Measurements from ENCODE around the gene TMEM91. TPM values are rescaled to one million over a fixed set of nuclear protein-coding genes. Genes with fewer than 3 reads are reported as not detected.

TMEM91 gene
- total and polyA plus RNA-seq, 9 donors: 6.2 to 22.3 (median 9.9) TPM

DNA sequence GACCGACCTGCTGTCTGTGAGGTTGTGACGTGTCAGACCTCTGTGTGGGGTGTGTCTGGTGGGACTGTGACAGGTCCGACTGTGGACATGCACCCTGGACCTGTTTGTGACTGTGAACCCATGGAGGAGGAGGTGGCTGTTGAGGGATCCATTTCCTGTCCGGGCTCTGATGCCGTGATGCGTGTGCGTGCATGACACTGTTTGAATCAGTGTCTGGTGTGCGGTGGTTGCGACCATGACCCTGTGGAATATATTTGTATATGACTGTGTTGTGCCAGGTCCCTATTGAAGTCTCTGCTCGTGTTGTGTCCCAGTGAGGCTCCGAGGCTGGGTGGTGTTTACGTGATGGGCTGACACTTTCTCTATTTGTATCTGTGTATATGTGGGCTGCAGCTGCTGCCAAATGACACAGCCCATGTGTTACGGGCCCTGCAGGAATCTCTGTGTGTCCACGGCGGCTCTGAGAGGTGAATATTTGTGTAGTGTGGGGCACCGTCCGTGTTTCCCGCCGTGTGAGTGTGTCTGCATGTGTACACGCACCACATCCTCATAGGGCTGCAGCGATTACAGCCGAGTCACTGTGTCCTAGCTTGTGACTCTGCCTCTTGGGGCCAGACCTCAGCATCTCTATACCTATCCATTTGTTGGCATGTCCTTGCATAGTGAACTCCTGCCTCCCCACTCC lies 48.0 kb upstream of the TMEM91 start:
- Histone ChIP-seq H3K27me3 (no peaks in the 10 kb centered on the region), H3K4me1 (ENCODE audit: insufficient read depth) (peaks cover 21% of the 10 kb centered on the region), H3K36me3 (no peaks in the 10 kb centered on the region), H3K9me3 (no peaks in the 10 kb centered on the region), H3K27ac (no peak overlapping the region), H3K4me3 (no peak overlapping the region)
- intact Hi-C loops (cut with DNase I): loop anchor here in 1 of 4 donors (10.0 kb wide), 1 partner anchor 107 kb away; the partner anchor contains the start of gene DMAC2
- WGBS, 3 donors: 71 to 80% (median 80%) methylated on average over 22 of the region's 22 CpGs
- no peak for DNase-seq
- TF ChIP-seq CTCF (IDR thresholded peaks at IDR 0.05): no peak
- no peak for TF ChIP-seq POLR2A (IDR thresholded peaks at IDR 0.05)
- TF ChIP-seq EP300 (IDR thresholded peaks at IDR 0.05): no peak

- intact Hi-C loops (cut with DNase I): loop anchor here in 1 of 4 donors (10.0 kb wide), 1 partner anchor 106 kb away; the partner anchor contains the start of gene DMAC2
- H3K4me1 ChIP-seq (ENCODE audit: insufficient read depth): peaks cover 18% of the 10 kb centered on the region
- no peaks in the 10 kb centered on the region for H3K9me3 ChIP-seq
- H3K4me3 ChIP-seq: no peak overlapping the region
- no peak for DNase-seq
- no peak overlapping the region for H3K27ac ChIP-seq
- no peaks in the 10 kb centered on the region for H3K36me3 ChIP-seq
- WGBS, 3 donors: 88 to 95% (median 91%) methylated on average over 1 of the region's 1 CpG
- TF ChIP-seq POLR2A (IDR thresholded peaks at IDR 0.05): no peak
- no peak for TF ChIP-seq EP300 (IDR thresholded peaks at IDR 0.05)
- TF ChIP-seq CTCF (IDR thresholded peaks at IDR 0.05): no peak
- H3K27me3 ChIP-seq: no peaks in the 10 kb centered on the region
Measured at GRCh38 chr19:41328842-41329225, 47.5 kb upstream of the TMEM91 start.

DNA sequence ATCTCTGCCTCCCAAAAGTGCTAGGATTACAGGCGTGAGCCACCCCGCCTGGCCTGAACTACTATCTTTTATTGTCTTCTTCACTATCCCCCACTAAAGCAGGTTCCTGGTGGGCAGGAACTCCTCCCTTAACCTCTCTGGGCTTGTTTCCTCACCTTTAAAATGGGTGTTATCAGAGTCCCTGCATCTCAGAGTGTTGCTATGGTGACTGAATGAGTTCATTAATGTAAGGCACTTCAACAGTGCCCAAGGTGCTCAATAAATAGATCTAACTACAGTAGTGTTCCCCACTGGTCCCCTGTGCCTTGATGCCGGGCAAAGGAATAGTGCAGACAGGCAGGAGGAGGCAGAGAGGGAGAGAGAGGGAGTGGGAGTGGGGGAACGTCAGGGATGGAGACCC lies 45.9 kb upstream of the TMEM91 start:
- Histone ChIP-seq H3K27ac (no peak overlapping the region), H3K4me3 (no peak overlapping the region), H3K36me3 (no peaks in the 10 kb centered on the region), H3K9me3 (no peaks in the 10 kb centered on the region), H3K27me3 (no peaks in the 10 kb centered on the region), H3K4me1 (ENCODE audit: insufficient read depth) (peaks cover 5% of the 10 kb centered on the region)
- intact Hi-C loops (cut with DNase I): no loop called here
- WGBS, 3 donors: 86 to 96% (median 92%) methylated on average over 4 of the region's 4 CpGs
- TF ChIP-seq CTCF (IDR thresholded peaks at IDR 0.05) (no peak), EP300 (IDR thresholded peaks at IDR 0.05) (no peak), POLR2A (IDR thresholded peaks at IDR 0.05) (no peak)
- DNase-seq: no peak

DNA sequence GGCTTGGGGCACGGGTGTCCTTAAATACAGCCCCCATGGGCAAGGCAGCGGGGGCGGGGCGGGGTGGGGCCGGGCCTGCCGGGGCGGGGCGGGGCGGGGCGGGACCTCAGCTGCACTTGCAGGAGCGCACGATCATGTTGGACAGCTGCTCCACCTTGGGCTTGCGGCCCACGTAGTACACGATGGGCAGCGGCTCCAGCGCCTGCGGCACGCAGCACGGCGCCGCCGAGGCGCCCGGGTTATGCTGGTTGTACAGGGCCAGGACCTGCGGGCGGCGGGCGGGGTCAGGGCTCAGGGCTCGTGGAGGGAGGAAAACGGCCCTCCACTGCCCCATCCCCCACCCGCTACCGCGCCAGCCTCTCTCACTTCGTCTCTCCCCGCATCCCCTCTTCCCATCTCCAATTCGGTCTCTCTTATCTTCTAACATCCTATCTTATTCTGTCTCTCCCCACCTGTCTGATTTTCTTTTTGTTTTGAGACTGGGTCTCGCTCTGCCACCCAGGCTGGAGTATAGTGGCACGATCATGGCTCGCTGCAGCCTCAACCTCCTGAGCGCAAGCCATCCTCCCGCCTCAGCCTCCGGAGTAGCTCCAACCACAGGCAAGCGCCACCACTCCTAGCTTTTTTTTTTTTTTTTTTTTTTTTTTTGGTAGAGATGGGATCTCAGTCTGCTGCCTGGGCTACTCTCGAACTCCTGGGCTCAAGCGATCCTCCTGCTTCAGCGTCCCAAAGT lies 45.2 kb upstream of the TMEM91 start:
- Histone ChIP-seq H3K9me3 (no peaks in the 10 kb centered on the region), H3K27me3 (no peaks in the 10 kb centered on the region), H3K4me3 (no peak overlapping the region), H3K36me3 (no peaks in the 10 kb centered on the region), H3K27ac (no peak overlapping the region), H3K4me1 (ENCODE audit: insufficient read depth) (peaks cover 2% of the 10 kb centered on the region)
- intact Hi-C loops (cut with DNase I): no loop called here
- TF ChIP-seq CTCF (IDR thresholded peaks at IDR 0.05) (no peak), POLR2A (IDR thresholded peaks at IDR 0.05) (no peak), EP300 (IDR thresholded peaks at IDR 0.05) (no peak)
- 74 to 83% (median 77%) methylated on average over 41 to 47 of the region's 47 CpGs for WGBS, 3 donors
- peak in 1 of 5 donors; percentile 23 for DNase-seq

Measured in ovary (tissue), 9 donors.